ENCODE data around the gene ZNF500. TPM values are rescaled to one million over a fixed set of nuclear protein-coding genes. Genes with fewer than 3 reads are reported as not detected.

ZNF500 gene
- total RNA-seq, 1 experiment from 2014 or later, result 20.1 TPM

DNA sequence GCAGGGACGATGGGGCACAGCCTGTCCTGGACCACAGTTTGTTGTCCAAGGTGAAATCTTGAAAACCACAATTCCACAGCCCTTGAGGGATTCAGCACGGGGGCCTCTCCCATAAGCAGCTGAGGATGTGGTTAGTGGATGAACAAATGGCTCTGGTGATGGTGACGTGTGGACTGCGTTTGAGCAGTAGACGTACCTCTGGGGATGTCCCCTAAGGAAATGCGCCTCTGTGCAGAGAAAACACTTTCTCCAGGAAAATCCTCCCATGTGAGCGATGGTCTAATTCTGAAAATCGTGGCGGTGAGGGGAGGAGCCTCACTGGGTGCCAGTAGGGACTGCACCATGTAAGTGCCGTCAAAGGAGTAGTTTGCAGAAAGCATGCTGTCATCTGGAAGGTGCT is 23.9 kb upstream of the ZNF500 start:
- RAD21 ChIA-PET (ENCODE audit: low non-redundant PET in 1 of 2, low total read pairs in 2 of 2, uncharacterized antibody in 2 of 2, unreplicated experiment in 2 of 2), result no interaction called here
- Histone ChIP-seq H3K9me3 (ENCODE audit: control insufficient read depth in 1 of 2, insufficient read depth in 1 of 2, low read depth in 1 of 2, low read length in 2 of 2) (no peaks in the 10 kb centered on the region), H3K9me2 (ENCODE audit: insufficient read depth) (no peaks in the 10 kb centered on the region), H3K36me3 (ENCODE audit: control insufficient read depth in 1 of 2, insufficient read depth in 2 of 2, low read length in 2 of 2) (no peaks in the 10 kb centered on the region), H3K79me2 (ENCODE audit: insufficient read depth, low read length) (no peaks in the 10 kb centered on the region), H3K4me3 (replicated peaks in 1 of 2; ENCODE audit: low read depth in 1 of 2, low read length in 2 of 2) (no peak overlapping the region), H3K9ac (ENCODE audit: low read length) (no peak overlapping the region), H3K4me1 (ENCODE audit: control insufficient read depth in 1 of 2, insufficient read depth in 2 of 2, low read length in 2 of 2) (peaks cover 6 to 7% of the 10 kb centered on the region in 2 experiments), H3K4me2 (ENCODE audit: low read length) (no peak overlapping the region), H4K20me1 (ENCODE audit: insufficient read depth) (no peaks in the 10 kb centered on the region), H3K27me3 (ENCODE audit: insufficient read depth, low read length) (no peaks in the 10 kb centered on the region), H2AFZ (ENCODE audit: low read depth, low read length, poor library complexity, severe bottlenecking) (no peak overlapping the region), H3K27ac (ENCODE audit: low read depth, low read length) (no peak overlapping the region)
- BruUV-seq (replicated peaks), result no TSS peak
- no peak for TF ChIP-seq TCF7L2 (IDR thresholded peaks at IDR 0.05; ENCODE audit: borderline replicate concordance, extremely low read depth, insufficient read depth, insufficient read length)
- DNase-seq (ENCODE audit: low read depth, low spot score) (no peak), ATAC-seq (no peak)
- POLR2A ChIA-PET, result interaction anchor here (1.2 kb wide), 1 partner anchor 22 kb away, joined by 3 read pairs; no protein-coding TSS in a partner anchor
- CTCF ChIA-PET, result no interaction called here
- intact Hi-C loops (cut with micrococcal nuclease), result no loop called here

DNA sequence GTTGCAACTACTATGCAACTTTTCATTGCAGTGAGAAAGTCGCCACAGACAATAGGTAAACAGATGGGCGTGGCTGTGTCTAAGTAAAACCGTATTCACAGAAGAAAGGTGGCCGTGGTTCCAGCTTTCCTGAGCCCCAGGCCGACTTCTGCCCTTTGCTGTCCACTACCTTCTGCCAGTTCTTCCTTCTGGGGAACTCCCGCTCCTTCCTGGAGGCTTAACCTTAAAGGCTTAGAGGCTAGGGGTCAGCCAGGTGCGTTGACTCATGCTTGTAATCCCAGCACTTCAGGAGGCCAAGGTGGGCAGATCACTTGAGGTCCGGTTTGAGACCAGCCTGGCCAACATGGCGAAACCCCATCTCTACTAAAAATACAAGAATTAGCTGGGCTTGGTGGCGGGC is 23.3 kb upstream of the ZNF500 start:
- CTCF ChIA-PET, result no interaction called here
- Histone ChIP-seq H3K36me3 (ENCODE audit: control insufficient read depth in 1 of 2, insufficient read depth in 2 of 2, low read length in 2 of 2) (no peaks in the 10 kb centered on the region), H3K9me3 (ENCODE audit: control insufficient read depth in 1 of 2, insufficient read depth in 1 of 2, low read depth in 1 of 2, low read length in 2 of 2) (no peaks in the 10 kb centered on the region), H3K79me2 (ENCODE audit: insufficient read depth, low read length) (no peaks in the 10 kb centered on the region), H3K9ac (ENCODE audit: low read length) (no peak overlapping the region), H3K4me1 (ENCODE audit: control insufficient read depth in 1 of 2, insufficient read depth in 2 of 2, low read length in 2 of 2) (peaks cover 5 to 7% of the 10 kb centered on the region in 2 experiments), H4K20me1 (ENCODE audit: insufficient read depth) (no peaks in the 10 kb centered on the region), H3K27me3 (ENCODE audit: insufficient read depth, low read length) (no peaks in the 10 kb centered on the region), H3K4me3 (replicated peaks in 1 of 2; ENCODE audit: low read depth in 1 of 2, low read length in 2 of 2) (no peak overlapping the region), H3K4me2 (ENCODE audit: low read length) (0 out of 2 replicates have a peak overlapping the region, but pooled peaks have one; percentile 21), H3K27ac (ENCODE audit: low read depth, low read length) (no peak overlapping the region), H2AFZ (ENCODE audit: low read depth, low read length, poor library complexity, severe bottlenecking) (no peak overlapping the region), H3K9me2 (ENCODE audit: insufficient read depth) (no peaks in the 10 kb centered on the region)
- RAD21 ChIA-PET (ENCODE audit: low non-redundant PET in 1 of 2, low total read pairs in 2 of 2, uncharacterized antibody in 2 of 2, unreplicated experiment in 2 of 2), result no interaction called here
- no peak for DNase-seq (ENCODE audit: low read depth, low spot score)
- no TSS peak for BruUV-seq (replicated peaks)
- intact Hi-C loops (cut with micrococcal nuclease), result no loop called here
- TF ChIP-seq, protein P1, sequence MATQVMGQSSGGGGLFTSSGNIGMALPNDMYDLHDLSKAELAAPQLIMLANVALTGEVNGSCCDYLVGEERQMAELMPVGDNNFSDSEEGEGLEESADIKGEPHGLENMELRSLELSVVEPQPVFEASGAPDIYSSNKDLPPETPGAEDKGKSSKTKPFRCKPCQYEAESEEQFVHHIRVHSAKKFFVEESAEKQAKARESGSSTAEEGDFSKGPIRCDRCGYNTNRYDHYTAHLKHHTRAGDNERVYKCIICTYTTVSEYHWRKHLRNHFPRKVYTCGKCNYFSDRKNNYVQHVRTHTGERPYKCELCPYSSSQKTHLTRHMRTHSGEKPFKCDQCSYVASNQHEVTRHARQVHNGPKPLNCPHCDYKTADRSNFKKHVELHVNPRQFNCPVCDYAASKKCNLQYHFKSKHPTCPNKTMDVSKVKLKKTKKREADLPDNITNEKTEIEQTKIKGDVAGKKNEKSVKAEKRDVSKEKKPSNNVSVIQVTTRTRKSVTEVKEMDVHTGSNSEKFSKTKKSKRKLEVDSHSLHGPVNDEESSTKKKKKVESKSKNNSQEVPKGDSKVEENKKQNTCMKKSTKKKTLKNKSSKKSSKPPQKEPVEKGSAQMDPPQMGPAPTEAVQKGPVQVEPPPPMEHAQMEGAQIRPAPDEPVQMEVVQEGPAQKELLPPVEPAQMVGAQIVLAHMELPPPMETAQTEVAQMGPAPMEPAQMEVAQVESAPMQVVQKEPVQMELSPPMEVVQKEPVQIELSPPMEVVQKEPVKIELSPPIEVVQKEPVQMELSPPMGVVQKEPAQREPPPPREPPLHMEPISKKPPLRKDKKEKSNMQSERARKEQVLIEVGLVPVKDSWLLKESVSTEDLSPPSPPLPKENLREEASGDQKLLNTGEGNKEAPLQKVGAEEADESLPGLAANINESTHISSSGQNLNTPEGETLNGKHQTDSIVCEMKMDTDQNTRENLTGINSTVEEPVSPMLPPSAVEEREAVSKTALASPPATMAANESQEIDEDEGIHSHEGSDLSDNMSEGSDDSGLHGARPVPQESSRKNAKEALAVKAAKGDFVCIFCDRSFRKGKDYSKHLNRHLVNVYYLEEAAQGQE (IDR thresholded peaks at IDR 0.05; ENCODE audit: low read depth), result no peak
- TF ChIP-seq, protein P2, sequence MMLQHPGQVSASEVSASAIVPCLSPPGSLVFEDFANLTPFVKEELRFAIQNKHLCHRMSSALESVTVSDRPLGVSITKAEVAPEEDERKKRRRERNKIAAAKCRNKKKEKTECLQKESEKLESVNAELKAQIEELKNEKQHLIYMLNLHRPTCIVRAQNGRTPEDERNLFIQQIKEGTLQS (IDR thresholded peaks at IDR 0.05), result no peak
- TF ChIP-seq EGR1 (IDR thresholded peaks at IDR 0.05; ENCODE audit: low read depth) (no peak), ZFX (IDR thresholded peaks at IDR 0.05) (no peak), SIN3A (IDR thresholded peaks at IDR 0.05; ENCODE audit: low read depth) (no peak), ZNF274 (IDR thresholded peaks at IDR 0.05; ENCODE audit: low read depth, low read length) (no peak)
- TF ChIP-seq, protein P3, sequence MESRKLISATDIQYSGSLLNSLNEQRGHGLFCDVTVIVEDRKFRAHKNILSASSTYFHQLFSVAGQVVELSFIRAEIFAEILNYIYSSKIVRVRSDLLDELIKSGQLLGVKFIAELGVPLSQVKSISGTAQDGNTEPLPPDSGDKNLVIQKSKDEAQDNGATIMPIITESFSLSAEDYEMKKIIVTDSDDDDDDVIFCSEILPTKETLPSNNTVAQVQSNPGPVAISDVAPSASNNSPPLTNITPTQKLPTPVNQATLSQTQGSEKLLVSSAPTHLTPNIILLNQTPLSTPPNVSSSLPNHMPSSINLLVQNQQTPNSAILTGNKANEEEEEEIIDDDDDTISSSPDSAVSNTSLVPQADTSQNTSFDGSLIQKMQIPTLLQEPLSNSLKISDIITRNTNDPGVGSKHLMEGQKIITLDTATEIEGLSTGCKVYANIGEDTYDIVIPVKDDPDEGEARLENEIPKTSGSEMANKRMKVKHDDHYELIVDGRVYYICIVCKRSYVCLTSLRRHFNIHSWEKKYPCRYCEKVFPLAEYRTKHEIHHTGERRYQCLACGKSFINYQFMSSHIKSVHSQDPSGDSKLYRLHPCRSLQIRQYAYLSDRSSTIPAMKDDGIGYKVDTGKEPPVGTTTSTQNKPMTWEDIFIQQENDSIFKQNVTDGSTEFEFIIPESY (IDR thresholded peaks at IDR 0.05; ENCODE audit: extremely low read depth, insufficient replicate concordance, low read length), result no peak
- POLR2A ChIA-PET, result interaction anchor here (1.2 kb wide), 1 partner anchor 22 kb away, joined by 3 read pairs; no protein-coding TSS in a partner anchor
- no peak for ATAC-seq
